Gastrocnemius medialis (tissue), 4 donors: Measurements from ENCODE around the gene ERCC2. TPM values are rescaled to one million over a fixed set of nuclear protein-coding genes. Genes with fewer than 3 reads are reported as not detected.

Source experiments
- ATAC-seq, 2 donors: fragments of 150-250 bp; one replicate each; pipeline ENCODE4 v1.9.1; 2016
- DNase-seq, 2 donors: peaks; one replicate each; pipeline ENCODE4 v3.0.0-alpha.2; 2019
- H3K27ac ChIP-seq, 4 donors: fragments of 200-600 bp; sonication (generic); 1 replicate in 1 of 4; 2 replicates in 3 of 4; pipeline ENCODE4 v1.5.1; 2016 to 2018; ENCODE audit warnings: mild to moderate bottlenecking in 2 of 4, moderate library complexity in 1 of 4
- H3K27me3 ChIP-seq, 3 donors: fragments of 200-600 bp; sonication (generic) in 2 of 3; 1 replicate in 1 of 3; 2 replicates in 2 of 3; pipeline versions ENCODE4 v1.5.1 to v1.6.0; 2016 to 2019; ENCODE audit warnings: mild to moderate bottlenecking in 1 of 3, moderate library complexity in 1 of 3
- H3K36me3 ChIP-seq, 2 donors: fragments of 200-600 bp; sonication (generic) in 1 of 2; one replicate each; pipeline ENCODE4 v1.5.1; 2017 to 2018
- H3K4me1 ChIP-seq, 2 donors: fragments of 200-600 bp; sonication (generic) in 1 of 2; one replicate each; pipeline ENCODE4 v1.5.1; 2016 to 2017; ENCODE audit warnings: mild to moderate bottlenecking in 2 of 2
- H3K4me3 ChIP-seq, 4 donors: fragments of 200-600 bp; sonication (generic) in 3 of 4; 1 replicate in 1 of 4; 2 replicates in 3 of 4; pipeline ENCODE4 v1.5.1; 2016 to 2019; ENCODE audit warnings: mild to moderate bottlenecking in 2 of 4
- H3K9me3 ChIP-seq, 3 donors: fragments of 200-600 bp; sonication (generic) in 2 of 3; 1 replicate in 1 of 3; 2 replicates in 2 of 3; pipeline ENCODE4 v1.5.1; 2016 to 2019
- POLR2A ChIP-seq, 2 donors: fragments of 450-650 bp; IDR thresholded peaks; one replicate each; pipeline ENCODE4 v1.6.1; 2017; ENCODE audit warnings: antibody characterized with exemption in 2 of 2, mild to moderate bottlenecking in 2 of 2, moderate library complexity in 2 of 2
- in situ Hi-C, 4 donors: fragments of 200-750 bp; cut with MboI; loops; one replicate each; pipeline versions ENCODE4 v1.15.0 to v1.8.0; 2017; ENCODE audit warnings: low sequenced_read_pairs in 4 of 4
- intact Hi-C: fragments of 100-400 bp; cut with DNase I; formaldehyde crosslinking; loops from one replicate; pipeline ENCODE4 v1.15.1; 2023; ENCODE audit warnings: low total_unique reads
- total RNA-seq, 4 donors: library from RNA; depleted of rRNA; stranded (reverse); fragments of >200 nt; gene quantifications; one replicate each; pipeline versions ENCODE4 v1.1.0 to v1.2.3, GENCODE V29; 2016
- TF ChIP-seq, protein P1 (sequence below), 5 experiments: fragments of 450-650 bp in 3 of 5; fragments of 200-600 bp in 2 of 5; sonication (generic) in 2 of 5; IDR thresholded peaks in 4 of 5; conservative IDR thresholded peaks in 1 of 5; 1 replicate in 4 of 5; 2 replicates in 1 of 5; pipeline ENCODE4 v1.5.1; 2016 to 2019; ENCODE audit warnings: antibody characterized with exemption in 5 of 5, mild to moderate bottlenecking in 3 of 5, moderate library complexity in 3 of 5

ERCC2 gene
- total RNA-seq, 4 donors from 2014 or later, result 4.8 to 8.9 (median 7.2) TPM

DNA sequence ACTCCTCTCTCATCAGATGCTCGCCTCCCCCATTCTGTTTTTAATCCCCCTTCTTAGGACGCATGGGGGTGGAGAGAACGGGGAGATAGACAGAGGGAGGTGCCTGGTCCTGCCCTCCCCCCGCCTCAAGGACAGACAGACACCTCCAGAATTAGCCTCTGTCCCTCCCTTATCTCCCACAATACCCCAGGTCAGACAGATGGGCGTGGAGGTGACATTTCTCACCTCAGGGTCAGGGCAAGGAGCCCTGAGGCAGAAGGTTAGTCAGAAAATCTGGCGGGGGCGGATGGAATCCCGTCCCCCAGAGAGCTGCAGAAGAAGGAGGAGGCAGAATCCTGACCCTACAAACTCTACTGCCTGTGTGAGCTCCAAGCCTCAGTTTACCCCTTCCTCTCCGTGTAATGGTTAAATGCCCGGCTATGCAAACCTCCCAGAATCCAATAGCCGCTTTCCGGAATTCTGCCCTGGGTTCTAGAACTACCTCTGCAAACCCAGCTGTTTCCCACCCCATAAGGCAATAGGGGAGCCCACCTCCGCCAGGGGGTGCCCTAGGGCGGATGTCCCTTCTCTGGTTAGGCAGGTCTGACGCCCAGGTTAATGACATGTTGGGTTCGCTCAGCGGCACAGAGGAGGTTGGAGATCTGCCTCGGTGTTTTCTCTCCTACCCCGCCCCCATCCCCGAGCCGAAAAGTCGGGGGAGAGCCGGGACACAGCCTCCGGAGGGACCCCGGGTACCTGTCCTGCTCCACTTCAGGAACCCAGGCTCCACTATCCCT lies 33.6 kb upstream of the ERCC2 start:
- TF ChIP-seq, protein P1, sequence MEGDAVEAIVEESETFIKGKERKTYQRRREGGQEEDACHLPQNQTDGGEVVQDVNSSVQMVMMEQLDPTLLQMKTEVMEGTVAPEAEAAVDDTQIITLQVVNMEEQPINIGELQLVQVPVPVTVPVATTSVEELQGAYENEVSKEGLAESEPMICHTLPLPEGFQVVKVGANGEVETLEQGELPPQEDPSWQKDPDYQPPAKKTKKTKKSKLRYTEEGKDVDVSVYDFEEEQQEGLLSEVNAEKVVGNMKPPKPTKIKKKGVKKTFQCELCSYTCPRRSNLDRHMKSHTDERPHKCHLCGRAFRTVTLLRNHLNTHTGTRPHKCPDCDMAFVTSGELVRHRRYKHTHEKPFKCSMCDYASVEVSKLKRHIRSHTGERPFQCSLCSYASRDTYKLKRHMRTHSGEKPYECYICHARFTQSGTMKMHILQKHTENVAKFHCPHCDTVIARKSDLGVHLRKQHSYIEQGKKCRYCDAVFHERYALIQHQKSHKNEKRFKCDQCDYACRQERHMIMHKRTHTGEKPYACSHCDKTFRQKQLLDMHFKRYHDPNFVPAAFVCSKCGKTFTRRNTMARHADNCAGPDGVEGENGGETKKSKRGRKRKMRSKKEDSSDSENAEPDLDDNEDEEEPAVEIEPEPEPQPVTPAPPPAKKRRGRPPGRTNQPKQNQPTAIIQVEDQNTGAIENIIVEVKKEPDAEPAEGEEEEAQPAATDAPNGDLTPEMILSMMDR (IDR thresholded peaks at IDR 0.05 in 4 of 5, conservative IDR thresholded peaks at IDR 0.05 in 1 of 5), result peak in 1 of 5 experiments; percentile 18
- no peak for TF ChIP-seq POLR2A (IDR thresholded peaks at IDR 0.05)
- H3K4me3 ChIP-seq, result peak overlapping the region; percentile 58 to 94 (median 80)
- H3K4me1 ChIP-seq, result peaks cover 22 to 23% of the 10 kb centered on the region in 2 donors
- H3K36me3 ChIP-seq, result no peaks in the 10 kb centered on the region
- H3K27me3 ChIP-seq, result peaks cover 5 to 10% (median 9%) of the 10 kb centered on the region in 3 donors
- no peaks in the 10 kb centered on the region for H3K9me3 ChIP-seq
- DNase-seq (no peak), ATAC-seq (no peak)
- intact Hi-C loops, result loop anchor here (2.0 kb wide), 1 partner anchor 33 kb away; the partner anchor contains the start of gene ERCC2
- H3K27ac ChIP-seq, result peak overlapping the region; percentile 88 to 96 (median 92)
- in situ Hi-C loops, result no loop called here

DNA sequence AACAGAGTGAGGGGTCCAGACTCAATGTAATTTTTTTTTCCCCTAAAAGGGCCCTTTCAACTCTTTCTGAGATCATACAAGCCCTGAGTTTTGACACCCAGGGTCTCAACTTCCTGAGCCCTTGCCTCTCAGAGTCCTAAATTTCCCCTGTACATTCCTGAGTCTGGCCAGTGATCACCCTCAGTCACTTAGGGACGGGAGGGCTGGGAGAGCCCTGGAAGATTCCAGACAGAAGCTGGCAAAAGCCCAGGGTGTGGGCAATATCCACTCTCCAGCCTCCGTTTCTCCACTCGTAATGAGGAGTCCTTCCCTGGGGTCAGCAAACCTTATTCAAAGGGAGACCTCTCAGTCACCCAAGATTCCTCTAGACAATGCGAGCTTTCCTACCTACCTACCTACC lies 32.9 kb upstream of the ERCC2 start:
- H3K36me3 ChIP-seq, result no peaks in the 10 kb centered on the region
- DNase-seq (no peak), ATAC-seq (no peak)
- H3K27ac ChIP-seq, result peak overlapping the region in 3 of 4 donors; percentile 8 to 92 (median 88)
- intact Hi-C loops, result no loop called here
- peaks cover 23 to 27% of the 10 kb centered on the region in 2 donors for H3K4me1 ChIP-seq
- no peak overlapping the region for H3K4me3 ChIP-seq
- in situ Hi-C loops, result no loop called here
- TF ChIP-seq, protein P1 (IDR thresholded peaks at IDR 0.05 in 4 of 5, conservative IDR thresholded peaks at IDR 0.05 in 1 of 5), result no peak
- TF ChIP-seq POLR2A (IDR thresholded peaks at IDR 0.05), result no peak
- H3K27me3 ChIP-seq, result peaks cover 5 to 10% (median 9%) of the 10 kb centered on the region in 3 donors
- H3K9me3 ChIP-seq, result no peaks in the 10 kb centered on the region

DNA sequence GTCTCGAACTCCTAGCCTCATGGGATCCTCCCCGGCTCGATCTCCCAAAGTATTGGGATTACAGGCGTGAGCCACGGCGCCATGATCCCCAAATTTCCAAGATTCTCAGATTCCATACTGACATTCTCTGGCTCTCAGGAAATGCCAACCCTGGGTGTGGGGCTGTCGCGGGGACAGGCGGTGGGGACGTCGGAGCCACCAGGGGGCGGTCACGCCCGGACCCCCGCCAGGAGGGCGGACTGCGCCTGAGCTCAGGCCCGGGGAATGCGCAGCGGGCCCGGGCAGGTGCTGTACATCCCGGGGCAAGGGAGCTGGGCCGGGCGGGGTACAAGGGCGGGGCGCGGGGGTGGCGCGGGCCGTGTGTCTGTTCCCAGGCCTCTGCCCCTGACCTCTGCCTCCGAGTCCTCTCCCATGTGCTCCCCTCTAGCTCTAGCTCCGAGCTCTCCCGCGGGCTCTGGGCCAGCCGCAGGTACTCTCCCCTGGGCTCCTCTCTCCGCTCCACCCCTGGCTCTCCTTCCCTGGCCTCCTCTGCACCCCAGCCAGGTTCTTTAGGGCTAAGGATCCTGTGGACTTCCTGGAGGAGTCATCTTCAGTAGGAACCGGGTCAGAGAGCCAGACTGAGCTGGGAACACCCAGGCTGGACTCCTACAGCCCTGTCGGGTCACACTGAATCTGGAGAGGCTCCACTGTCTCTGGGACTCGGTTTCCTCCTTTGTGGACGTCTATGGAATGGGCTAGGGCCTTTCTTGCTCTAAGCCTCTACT lies 32.1 kb upstream of the ERCC2 start:
- no peak for ATAC-seq

DNA sequence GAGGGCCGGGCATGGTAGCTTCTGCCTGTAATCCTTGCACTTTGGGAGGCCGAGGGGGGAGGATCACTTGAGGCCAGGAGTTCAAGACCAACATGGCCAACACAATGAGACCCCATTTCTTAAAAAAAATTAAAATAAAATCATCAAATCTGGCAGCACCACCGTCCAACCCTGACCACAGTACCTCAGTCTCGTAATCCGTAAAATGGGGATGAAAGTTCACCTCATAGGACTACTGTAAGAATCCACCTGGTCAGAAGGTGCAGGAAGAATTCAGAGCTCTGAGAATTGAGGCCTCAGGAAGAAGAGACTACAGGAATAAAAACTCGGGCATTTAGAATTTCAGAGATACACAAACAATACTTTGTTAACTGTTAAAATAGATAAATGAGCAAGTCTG lies 31.4 kb upstream of the ERCC2 start:
- peaks cover 12 to 19% of the 10 kb centered on the region in 2 donors for H3K4me1 ChIP-seq
- TF ChIP-seq, protein P1 (IDR thresholded peaks at IDR 0.05 in 4 of 5, conservative IDR thresholded peaks at IDR 0.05 in 1 of 5), result no peak
- no peak for TF ChIP-seq POLR2A (IDR thresholded peaks at IDR 0.05)
- no peaks in the 10 kb centered on the region for H3K9me3 ChIP-seq
- intact Hi-C loops (no loop called here), in situ Hi-C loops (no loop called here)
- no peak overlapping the region for H3K4me3 ChIP-seq
- ATAC-seq (no peak), DNase-seq (no peak)
- H3K36me3 ChIP-seq, result no peaks in the 10 kb centered on the region
- peak overlapping the region in 1 of 4 donors; percentile 88 for H3K27ac ChIP-seq
- peaks cover 5 to 10% (median 9%) of the 10 kb centered on the region in 3 donors for H3K27me3 ChIP-seq

More for the DNA sequence above, 32.1 kb upstream of the ERCC2 start:
- TF ChIP-seq, protein P1 (IDR thresholded peaks at IDR 0.05 in 4 of 5, conservative IDR thresholded peaks at IDR 0.05 in 1 of 5), result peak in 4 of 5 experiments; percentile 28 to 43 (median 33)
- no peak for TF ChIP-seq POLR2A (IDR thresholded peaks at IDR 0.05)
- intact Hi-C loops (no loop called here), in situ Hi-C loops (no loop called here)
- Histone ChIP-seq H3K4me3 (peak overlapping the region in 1 of 4 donors; percentile 1), H3K4me1 (peaks cover 19 to 26% of the 10 kb centered on the region in 2 donors), H3K27me3 (peaks cover 5 to 10% (median 9%) of the 10 kb centered on the region in 3 donors), H3K9me3 (no peaks in the 10 kb centered on the region), H3K36me3 (no peaks in the 10 kb centered on the region), H3K27ac (peak overlapping the region; percentile 8 to 92 (median 60))
- DNase-seq, result no peak
